GM13976 (cell line): ENCODE data around the gene ANTKMT.
A peak's percentile ranks its signal among the peaks of the same experiment; 100 is the strongest.
"Not testable (repeated sequence)": the region's sequence is repeated elsewhere in the genome, so short reads cannot be mapped to it uniquely, and the experiment has no call there.

ENCODE experiments used
- DNase-seq: peaks from one replicate; pipeline ENCODE4 v3.0.0; 2012; ENCODE audit warnings: low spot score
- in situ Hi-C: fragments of 300-500 bp; cut with MboI; formaldehyde crosslinking; loops from one replicate; pipeline ENCODE4 v1.12.0; 2022; ENCODE audit warnings: low sequenced_read_pairs, mixed read lengths, inconsistent platforms; ENCODE audit not compliant: unreplicated experiment
- TF ChIP-seq, protein P1 (sequence below): IDR thresholded peaks from 2 replicates; pipeline ENCODE4 v1.5.1; 2012; ENCODE audit warnings: borderline replicate concordance, mild to moderate bottlenecking; ENCODE audit not compliant: insufficient read depth; ENCODE audit errors: extremely low read depth, missing control alignments, control extremely low read depth

The ANTKMT gene

DNA sequence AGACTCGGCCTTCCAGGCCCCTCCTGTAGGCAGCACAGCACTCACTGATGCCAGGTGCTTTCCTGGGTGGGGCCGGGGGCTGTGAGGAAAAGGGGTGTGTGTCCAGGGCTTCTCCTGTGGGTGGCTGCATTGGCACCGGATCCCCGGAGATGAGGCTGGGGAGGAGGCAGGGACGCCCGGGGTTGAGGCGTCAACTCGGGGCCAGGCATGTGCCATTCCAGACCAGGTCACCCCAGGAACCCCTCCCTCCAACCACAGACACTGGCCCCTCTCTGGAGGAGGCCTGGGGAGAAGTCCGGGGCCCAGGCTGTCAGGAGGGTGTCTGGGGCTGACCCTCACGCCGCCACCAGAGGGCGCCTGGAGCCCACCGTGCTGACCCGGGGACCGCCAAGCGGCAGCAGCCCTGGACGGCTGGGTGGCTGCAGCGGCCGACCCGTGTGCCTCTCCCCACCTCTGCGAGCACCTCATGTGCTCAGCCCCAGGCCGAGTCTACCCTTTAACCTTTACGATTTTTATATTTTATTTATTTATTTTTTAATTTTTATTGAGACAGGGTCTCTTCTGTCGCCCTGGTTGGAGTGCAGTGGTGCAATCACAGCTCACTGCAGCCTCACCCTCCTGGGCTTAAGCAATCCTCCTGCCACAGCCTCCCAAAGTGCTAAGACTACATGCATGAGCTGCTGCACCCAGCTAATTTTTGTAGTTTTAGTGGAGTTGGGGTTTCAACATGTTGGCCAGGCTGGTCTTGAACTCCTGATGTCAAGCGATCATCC lies 9.2 kb upstream of the ANTKMT start:
- in situ Hi-C loops: loop anchor here (5.0 kb wide), 1 partner anchor 71 kb away; no protein-coding TSS in a partner anchor
- TF ChIP-seq, protein P1, sequence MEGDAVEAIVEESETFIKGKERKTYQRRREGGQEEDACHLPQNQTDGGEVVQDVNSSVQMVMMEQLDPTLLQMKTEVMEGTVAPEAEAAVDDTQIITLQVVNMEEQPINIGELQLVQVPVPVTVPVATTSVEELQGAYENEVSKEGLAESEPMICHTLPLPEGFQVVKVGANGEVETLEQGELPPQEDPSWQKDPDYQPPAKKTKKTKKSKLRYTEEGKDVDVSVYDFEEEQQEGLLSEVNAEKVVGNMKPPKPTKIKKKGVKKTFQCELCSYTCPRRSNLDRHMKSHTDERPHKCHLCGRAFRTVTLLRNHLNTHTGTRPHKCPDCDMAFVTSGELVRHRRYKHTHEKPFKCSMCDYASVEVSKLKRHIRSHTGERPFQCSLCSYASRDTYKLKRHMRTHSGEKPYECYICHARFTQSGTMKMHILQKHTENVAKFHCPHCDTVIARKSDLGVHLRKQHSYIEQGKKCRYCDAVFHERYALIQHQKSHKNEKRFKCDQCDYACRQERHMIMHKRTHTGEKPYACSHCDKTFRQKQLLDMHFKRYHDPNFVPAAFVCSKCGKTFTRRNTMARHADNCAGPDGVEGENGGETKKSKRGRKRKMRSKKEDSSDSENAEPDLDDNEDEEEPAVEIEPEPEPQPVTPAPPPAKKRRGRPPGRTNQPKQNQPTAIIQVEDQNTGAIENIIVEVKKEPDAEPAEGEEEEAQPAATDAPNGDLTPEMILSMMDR: peak; percentile 97
- peak; percentile 94 for DNase-seq

DNA sequence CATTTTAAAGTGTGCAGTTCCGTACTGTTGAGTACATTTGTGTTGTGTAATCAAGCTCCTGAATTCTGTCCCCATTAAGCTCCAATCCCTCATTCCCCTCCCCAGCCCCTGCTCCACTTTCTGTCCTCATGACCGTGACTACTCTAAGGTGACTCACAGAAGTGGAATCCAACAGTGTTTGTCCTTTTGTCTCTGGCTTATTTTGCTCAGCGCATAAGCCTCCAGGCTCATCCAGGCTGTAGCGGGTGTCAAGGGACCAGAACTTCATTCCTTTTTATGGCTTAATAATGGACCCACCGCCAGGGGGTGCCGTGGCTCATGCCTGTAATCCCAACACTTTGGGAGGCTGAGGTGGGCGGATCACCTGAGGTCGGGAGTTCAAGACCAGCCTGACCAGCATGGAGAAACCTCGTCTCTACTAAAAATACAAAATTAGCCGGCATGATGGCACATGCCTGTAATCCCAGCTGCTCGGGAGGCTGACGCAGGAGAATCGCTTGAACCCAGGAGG lies 8.2 kb upstream of the ANTKMT start:
- not testable (repeated sequence) for DNase-seq
- in situ Hi-C loops: loop anchor here (5.0 kb wide), 1 partner anchor 70 kb away; no protein-coding TSS in a partner anchor
- TF ChIP-seq, protein P1: peak; percentile 23

DNA sequence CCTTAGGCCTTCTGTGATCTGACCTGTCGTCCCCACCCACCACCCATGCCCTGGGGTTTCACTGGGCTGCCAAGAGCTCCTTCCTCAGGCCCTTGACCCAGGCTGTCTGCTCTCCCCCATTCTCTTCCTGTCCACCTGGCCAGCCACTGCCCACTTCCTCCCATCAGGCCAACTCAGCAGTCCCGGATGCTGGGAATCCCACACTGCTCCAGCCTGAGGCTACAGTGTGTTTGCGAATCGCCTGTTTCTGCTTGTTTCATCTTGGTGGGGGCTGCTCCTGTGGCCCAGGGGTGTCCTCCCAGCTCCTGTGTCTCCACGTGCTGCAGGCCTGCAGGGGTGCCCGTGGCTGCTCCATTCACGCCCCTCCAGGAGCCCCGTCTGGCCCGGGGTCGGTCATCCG lies 6.9 kb upstream of the ANTKMT start:
- no peak for DNase-seq
- TF ChIP-seq, protein P1: no peak
- in situ Hi-C loops: loop anchor here (5.0 kb wide), 1 partner anchor 68 kb away; no protein-coding TSS in a partner anchor

DNA sequence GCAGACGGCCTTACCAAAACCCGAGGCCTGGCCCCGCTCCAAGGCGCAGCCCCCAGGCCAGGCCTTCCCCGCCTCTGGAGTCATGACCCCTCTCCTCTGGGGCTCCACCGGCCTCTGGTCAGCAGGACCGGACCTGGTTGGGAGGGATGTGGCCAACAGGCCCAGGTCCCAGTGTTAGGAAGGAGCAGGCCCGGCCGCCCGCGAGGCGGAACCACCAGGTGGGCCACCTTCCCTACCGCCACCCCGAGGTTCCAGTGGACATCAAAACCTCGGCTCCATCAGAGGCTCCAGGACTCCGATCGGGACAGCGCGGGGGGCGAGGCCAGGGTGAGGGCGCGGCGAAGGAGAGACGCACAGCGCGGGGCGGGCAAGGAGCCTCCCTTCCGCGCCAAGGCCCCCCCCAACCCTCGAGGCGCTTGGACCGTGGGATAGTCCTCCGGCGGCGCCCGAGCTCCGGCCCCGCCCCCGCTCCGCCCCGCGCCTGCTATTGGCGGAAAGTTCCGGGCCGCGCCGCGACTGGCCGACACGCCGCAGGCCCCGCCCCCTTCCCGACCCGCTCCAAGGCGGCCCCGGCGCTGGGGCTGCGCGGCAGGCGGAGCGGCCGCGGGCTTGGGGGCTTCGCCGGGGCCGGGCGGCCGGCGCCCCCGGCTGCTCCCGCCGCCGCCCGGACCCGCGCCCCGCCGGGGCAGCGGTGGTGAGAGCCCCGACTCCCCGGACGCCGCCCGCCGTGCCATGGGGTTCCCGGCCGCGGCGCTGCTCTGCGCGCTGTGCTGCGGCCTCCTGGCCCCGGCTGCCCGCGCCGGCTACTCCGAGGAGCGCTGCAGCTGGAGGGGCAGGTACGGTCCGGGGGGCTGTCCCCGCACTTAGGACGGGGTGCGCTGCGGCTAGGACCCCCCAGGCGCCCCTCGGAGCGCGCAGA lies 6.1 kb upstream of the ANTKMT start, which contains the start of gene METRN:
TSS of gene METRN (plus strand) at position 561 of the 919 bp plus-strand sequence. CDS start at position 733, 172 bp downstream.
- DNase-seq: peak; percentile 94
- in situ Hi-C loops: loop anchor here (5.0 kb wide), 1 partner anchor 67 kb away; no protein-coding TSS in a partner anchor
- TF ChIP-seq, protein P1: no peak

DNA sequence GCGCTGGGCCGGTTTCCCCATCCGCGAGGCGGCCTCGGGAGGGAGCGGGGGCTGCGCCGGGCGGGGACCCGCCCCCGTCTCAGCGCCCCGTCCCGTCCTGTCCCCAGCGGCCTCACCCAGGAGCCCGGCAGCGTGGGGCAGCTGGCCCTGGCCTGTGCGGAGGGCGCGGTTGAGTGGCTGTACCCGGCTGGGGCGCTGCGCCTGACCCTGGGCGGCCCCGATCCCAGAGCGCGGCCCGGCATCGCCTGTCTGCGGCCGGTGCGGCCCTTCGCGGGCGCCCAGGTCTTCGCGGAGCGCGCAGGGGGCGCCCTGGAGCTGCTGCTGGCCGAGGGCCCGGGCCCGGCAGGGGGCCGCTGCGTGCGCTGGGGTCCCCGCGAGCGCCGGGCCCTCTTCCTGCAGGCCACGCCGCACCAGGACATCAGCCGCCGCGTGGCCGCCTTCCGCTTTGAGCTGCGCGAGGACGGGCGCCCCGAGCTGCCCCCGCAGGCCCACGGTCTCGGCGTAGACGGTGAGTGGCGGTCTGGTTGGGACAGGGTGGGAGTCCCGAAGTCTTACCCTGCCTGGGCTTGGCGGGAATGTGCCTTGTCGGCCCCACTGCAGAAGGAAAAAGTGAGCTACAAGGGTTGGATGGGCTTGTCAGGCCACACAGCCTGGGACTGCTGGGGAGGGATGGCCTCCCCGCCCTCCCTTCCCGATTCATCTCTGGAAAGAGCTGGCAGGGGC lies 5.3 kb upstream of the ANTKMT start:
- DNase-seq: peak; percentile 63
- TF ChIP-seq, protein P1: peak; percentile 33
- in situ Hi-C loops: no loop called here
